ENCODE data around the gene TMPRSS11D.

Gene TMPRSS11D, protein sequence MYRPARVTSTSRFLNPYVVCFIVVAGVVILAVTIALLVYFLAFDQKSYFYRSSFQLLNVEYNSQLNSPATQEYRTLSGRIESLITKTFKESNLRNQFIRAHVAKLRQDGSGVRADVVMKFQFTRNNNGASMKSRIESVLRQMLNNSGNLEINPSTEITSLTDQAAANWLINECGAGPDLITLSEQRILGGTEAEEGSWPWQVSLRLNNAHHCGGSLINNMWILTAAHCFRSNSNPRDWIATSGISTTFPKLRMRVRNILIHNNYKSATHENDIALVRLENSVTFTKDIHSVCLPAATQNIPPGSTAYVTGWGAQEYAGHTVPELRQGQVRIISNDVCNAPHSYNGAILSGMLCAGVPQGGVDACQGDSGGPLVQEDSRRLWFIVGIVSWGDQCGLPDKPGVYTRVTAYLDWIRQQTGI

GRCh38 chr4:67883902-67884301 lies at the start of gene TMPRSS11D:
TMPRSS11D (minus strand) TSS chr4:67884002; CDS start chr4:67883933, 69 bp downstream.
- TF ChIP-seq, protein P1, sequence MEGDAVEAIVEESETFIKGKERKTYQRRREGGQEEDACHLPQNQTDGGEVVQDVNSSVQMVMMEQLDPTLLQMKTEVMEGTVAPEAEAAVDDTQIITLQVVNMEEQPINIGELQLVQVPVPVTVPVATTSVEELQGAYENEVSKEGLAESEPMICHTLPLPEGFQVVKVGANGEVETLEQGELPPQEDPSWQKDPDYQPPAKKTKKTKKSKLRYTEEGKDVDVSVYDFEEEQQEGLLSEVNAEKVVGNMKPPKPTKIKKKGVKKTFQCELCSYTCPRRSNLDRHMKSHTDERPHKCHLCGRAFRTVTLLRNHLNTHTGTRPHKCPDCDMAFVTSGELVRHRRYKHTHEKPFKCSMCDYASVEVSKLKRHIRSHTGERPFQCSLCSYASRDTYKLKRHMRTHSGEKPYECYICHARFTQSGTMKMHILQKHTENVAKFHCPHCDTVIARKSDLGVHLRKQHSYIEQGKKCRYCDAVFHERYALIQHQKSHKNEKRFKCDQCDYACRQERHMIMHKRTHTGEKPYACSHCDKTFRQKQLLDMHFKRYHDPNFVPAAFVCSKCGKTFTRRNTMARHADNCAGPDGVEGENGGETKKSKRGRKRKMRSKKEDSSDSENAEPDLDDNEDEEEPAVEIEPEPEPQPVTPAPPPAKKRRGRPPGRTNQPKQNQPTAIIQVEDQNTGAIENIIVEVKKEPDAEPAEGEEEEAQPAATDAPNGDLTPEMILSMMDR (IDR thresholded peaks at IDR 0.05; ENCODE audit: low read depth, low read length, missing control alignments), result no peak
- DNase-seq (ENCODE audit: extremely low read depth, low read depth), result no peak
- no peak within 1 kb of the TSS for H3K4me3 ChIP-seq (replicated peaks; ENCODE audit: low read depth, low read length)

DNA sequence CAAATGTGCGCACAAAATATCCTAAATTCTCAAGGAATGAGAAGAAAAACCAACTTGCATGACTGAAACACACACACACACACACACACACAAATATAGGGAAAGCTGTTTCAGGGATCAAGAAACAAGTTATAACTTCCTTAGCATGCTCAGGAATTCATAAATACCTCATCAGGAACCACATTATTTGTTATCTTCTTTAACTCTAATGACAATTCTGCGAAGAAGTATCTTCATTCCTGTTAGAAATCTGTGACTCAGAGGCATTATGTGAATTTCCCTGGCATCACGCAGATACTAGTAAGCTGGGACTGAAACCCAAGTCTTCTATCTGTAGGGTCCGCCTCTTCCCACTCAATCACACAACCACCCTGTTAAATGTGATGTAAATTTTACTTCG lies 49.2 kb upstream of the TMPRSS11D start:
- TF ChIP-seq, protein P1 (IDR thresholded peaks at IDR 0.05; ENCODE audit: low read depth, low read length, missing control alignments), result no peak

GRCh38 chr4:67931256-67931655 lies 47.5 kb upstream of the TMPRSS11D start:
- no peak overlapping the region for H3K4me3 ChIP-seq (replicated peaks; ENCODE audit: low read depth, low read length)
- TF ChIP-seq, protein P1 (IDR thresholded peaks at IDR 0.05; ENCODE audit: low read depth, low read length, missing control alignments), result no peak
- DNase-seq (ENCODE audit: extremely low read depth, low read depth), result no peak

More for the DNA sequence above, 49.2 kb upstream of the TMPRSS11D start:
- no peak for DNase-seq (ENCODE audit: extremely low read depth, low read depth)
- no peak overlapping the region for H3K4me3 ChIP-seq (replicated peaks; ENCODE audit: low read depth, low read length)

- no peak overlapping the region for H3K4me3 ChIP-seq (replicated peaks; ENCODE audit: low read depth, low read length)
- TF ChIP-seq, protein P1 (IDR thresholded peaks at IDR 0.05; ENCODE audit: low read depth, low read length, missing control alignments), result no peak
- peak; percentile 56 for DNase-seq (ENCODE audit: extremely low read depth, low read depth)
Measured at GRCh38 chr4:67929426-67929825, 45.6 kb upstream of the TMPRSS11D start.

DNA sequence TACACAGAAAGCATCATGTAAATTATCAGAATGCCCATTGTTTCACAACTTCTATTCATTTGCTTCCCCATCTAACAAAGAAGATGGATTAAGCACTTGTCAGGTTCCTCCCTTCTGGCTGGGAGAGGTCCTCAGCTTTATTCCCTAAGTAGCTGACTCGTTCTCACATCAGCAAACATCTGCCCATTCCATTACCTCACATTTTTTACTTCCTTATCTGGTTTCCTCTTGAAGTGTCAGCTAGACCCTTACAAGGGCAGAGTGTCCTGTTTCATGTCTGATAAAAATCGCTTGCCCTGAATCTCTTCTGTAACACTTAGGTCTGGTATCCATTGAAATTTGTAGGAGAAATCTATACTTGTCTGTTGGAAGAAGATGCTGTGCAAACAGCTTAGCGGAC lies 44.7 kb upstream of the TMPRSS11D start:
- no peak for DNase-seq (ENCODE audit: extremely low read depth, low read depth)
- no peak overlapping the region for H3K4me3 ChIP-seq (replicated peaks; ENCODE audit: low read depth, low read length)
- TF ChIP-seq, protein P1 (IDR thresholded peaks at IDR 0.05; ENCODE audit: low read depth, low read length, missing control alignments), result no peak

DNA sequence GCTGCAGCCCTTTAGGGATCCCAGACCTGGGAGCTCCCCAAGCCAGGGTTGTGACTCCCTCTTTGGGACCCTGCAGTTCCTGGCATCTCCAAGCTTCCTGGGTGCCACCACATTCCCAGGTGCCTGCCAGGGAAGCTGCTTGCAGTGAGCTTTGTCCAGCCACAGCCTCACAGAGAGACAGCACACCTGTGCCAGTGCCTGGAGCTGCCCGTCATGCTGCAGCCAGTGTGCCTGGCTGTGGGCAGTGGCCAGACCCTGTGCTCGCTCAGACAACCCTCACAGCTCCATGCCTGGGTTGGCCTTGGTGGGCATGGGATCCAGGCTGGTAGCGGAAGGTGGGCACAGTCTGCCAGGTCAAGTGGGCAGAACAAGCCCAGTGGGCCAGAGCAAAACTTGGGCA lies 43.4 kb upstream of the TMPRSS11D start:
- TF ChIP-seq, protein P1 (IDR thresholded peaks at IDR 0.05; ENCODE audit: low read depth, low read length, missing control alignments), result no peak
- no peak for DNase-seq (ENCODE audit: extremely low read depth, low read depth)
- H3K4me3 ChIP-seq (replicated peaks; ENCODE audit: low read depth, low read length), result no peak overlapping the region
